Fibroblast of lung (primary cell): ENCODE data around the gene METTL16. TPM values are rescaled to one million over a fixed set of nuclear protein-coding genes. Genes with fewer than 3 reads are reported as not detected.

Experiments used
- DNase-seq, 2 donors: peaks; one replicate each; pipeline versions ENCODE4 v3.0.0 to v3.0.0-alpha.2; 2010; ENCODE audit warnings: low read depth in 2 of 2
- H2AFZ ChIP-seq: 2 replicates; pipeline ENCODE4 v1.5.1; 2012; ENCODE audit warnings: low read length, control low read depth, inconsistent platforms
- H3K27ac ChIP-seq: 2 replicates; pipeline ENCODE4 v1.5.1; 2011; ENCODE audit warnings: low read length, control low read depth; ENCODE audit not compliant: insufficient read depth
- H3K27me3 ChIP-seq: 2 replicates; pipeline ENCODE4 v1.5.1; 2011; ENCODE audit warnings: mild to moderate bottlenecking, low read length; ENCODE audit not compliant: control insufficient read depth, insufficient read depth
- H3K36me3 ChIP-seq: 2 replicates; pipeline ENCODE4 v1.5.1; 2011; ENCODE audit warnings: low read length; ENCODE audit not compliant: control insufficient read depth, insufficient read depth
- H3K4me1 ChIP-seq: 2 replicates; pipeline ENCODE4 v1.5.1; 2011; ENCODE audit warnings: low read length; ENCODE audit not compliant: control insufficient read depth, insufficient read depth; ENCODE audit errors: extremely low read depth
- H3K4me2 ChIP-seq: 2 replicates; pipeline ENCODE4 v1.5.1; 2011; ENCODE audit warnings: low read length, control low read depth; ENCODE audit not compliant: insufficient read depth; ENCODE audit errors: extremely low read depth
- H3K4me3 ChIP-seq, 4 experiments: fragments of 200-600 bp in 1 of 4; sonication (generic) in 1 of 4; replicated peaks in 1 of 4; 2 replicates each; pipeline ENCODE4 v1.5.1; 2011 to 2016; ENCODE audit warnings: low read length in 4 of 4, low read depth in 3 of 4, mild to moderate bottlenecking in 3 of 4, control low read depth in 2 of 4, inconsistent platforms in 1 of 4, mixed read lengths in 1 of 4; ENCODE audit not compliant: insufficient read depth in 1 of 4; ENCODE audit errors: control extremely low read depth in 1 of 4
- H3K79me2 ChIP-seq: 2 replicates; pipeline ENCODE4 v1.5.1; 2012; ENCODE audit warnings: mild to moderate bottlenecking, low read length, inconsistent platforms; ENCODE audit not compliant: control insufficient read depth, insufficient read depth
- H3K9ac ChIP-seq: 2 replicates; pipeline ENCODE4 v1.5.1; 2011; ENCODE audit warnings: mild to moderate bottlenecking, low read length, control low read depth; ENCODE audit not compliant: insufficient read depth
- H3K9me3 ChIP-seq: 2 replicates; pipeline ENCODE4 v1.5.1; 2012; ENCODE audit warnings: low read depth, low read length; ENCODE audit not compliant: control insufficient read depth, insufficient read depth
- H4K20me1 ChIP-seq: 2 replicates; pipeline ENCODE4 v1.5.1; 2011; ENCODE audit warnings: low read length; ENCODE audit not compliant: control insufficient read depth, insufficient read depth; ENCODE audit errors: extremely low read depth
- EZH2 ChIP-seq: IDR thresholded peaks from 2 replicates; pipeline ENCODE4 v1.5.1; 2012; ENCODE audit warnings: low read length, control low read depth, mild to moderate bottlenecking; ENCODE audit errors: missing control alignments
- polyA plus RNA-seq, 2 donors: library from polyadenylated mRNA; depleted of rRNA in 1 of 2; stranded (reverse) in 1 of 2; unstranded in 1 of 2; fragments of >200 nt; gene quantifications; 2 replicates each; pipeline ENCODE4 v1.2.1, GENCODE V29; 2011 to 2012; ENCODE audit warnings: missing spikeins in 1 of 2
- total RNA-seq: library from RNA; depleted of rRNA; stranded (reverse); fragments of >200 nt; gene quantifications from 2 replicates; pipeline ENCODE4 v1.2.1, GENCODE V29; 2014
- TF ChIP-seq, protein P1 (sequence below), 2 donors: IDR thresholded peaks in 1 of 2; conservative IDR thresholded peaks in 1 of 2; 1 replicate in 1 of 2; 2 replicates in 1 of 2; pipeline ENCODE4 v1.5.1; 2011 to 2012; ENCODE audit warnings: low read length in 2 of 2, control low read depth in 1 of 2, inconsistent platforms in 1 of 2, low read depth in 1 of 2, mild to moderate bottlenecking in 1 of 2

METTL16 gene
- total and polyA plus RNA-seq, 2 donors (not counting 1 experiment from before 2014, with no cell fraction given): 12.2 to 13.4 TPM

GRCh38 chr17:2405247-2405926 lies 106.3 kb downstream of the METTL16 start:
- peak; percentile 89 to 91 for DNase-seq
- no peak for TF ChIP-seq EZH2
- TF ChIP-seq, protein P1, sequence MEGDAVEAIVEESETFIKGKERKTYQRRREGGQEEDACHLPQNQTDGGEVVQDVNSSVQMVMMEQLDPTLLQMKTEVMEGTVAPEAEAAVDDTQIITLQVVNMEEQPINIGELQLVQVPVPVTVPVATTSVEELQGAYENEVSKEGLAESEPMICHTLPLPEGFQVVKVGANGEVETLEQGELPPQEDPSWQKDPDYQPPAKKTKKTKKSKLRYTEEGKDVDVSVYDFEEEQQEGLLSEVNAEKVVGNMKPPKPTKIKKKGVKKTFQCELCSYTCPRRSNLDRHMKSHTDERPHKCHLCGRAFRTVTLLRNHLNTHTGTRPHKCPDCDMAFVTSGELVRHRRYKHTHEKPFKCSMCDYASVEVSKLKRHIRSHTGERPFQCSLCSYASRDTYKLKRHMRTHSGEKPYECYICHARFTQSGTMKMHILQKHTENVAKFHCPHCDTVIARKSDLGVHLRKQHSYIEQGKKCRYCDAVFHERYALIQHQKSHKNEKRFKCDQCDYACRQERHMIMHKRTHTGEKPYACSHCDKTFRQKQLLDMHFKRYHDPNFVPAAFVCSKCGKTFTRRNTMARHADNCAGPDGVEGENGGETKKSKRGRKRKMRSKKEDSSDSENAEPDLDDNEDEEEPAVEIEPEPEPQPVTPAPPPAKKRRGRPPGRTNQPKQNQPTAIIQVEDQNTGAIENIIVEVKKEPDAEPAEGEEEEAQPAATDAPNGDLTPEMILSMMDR (conservative IDR thresholded peaks at IDR 0.05 in 1 of 2, IDR thresholded peaks at IDR 0.05 in 1 of 2; ENCODE audit: low read depth in 1 of 2, low read length in 2 of 2): no peak
- no peak overlapping the region for H3K9ac ChIP-seq
- H3K9me3 ChIP-seq: no peaks in the 10 kb centered on the region
- H3K4me3 ChIP-seq: no peak overlapping the region
- H4K20me1 ChIP-seq: no peaks in the 10 kb centered on the region
- peaks cover 39% of the 10 kb centered on the region for H3K4me1 ChIP-seq
- H3K27me3 ChIP-seq: no peaks in the 10 kb centered on the region
- H3K4me2 ChIP-seq: peak overlapping the region; percentile 60
- H3K27ac ChIP-seq: peak overlapping the region; percentile 90
- H2AFZ ChIP-seq: no peak overlapping the region
- no peaks in the 10 kb centered on the region for H3K79me2 ChIP-seq
- H3K36me3 ChIP-seq: no peaks in the 10 kb centered on the region

GRCh38 chr17:2403044-2403443 lies 108.6 kb downstream of the METTL16 start:
- H3K9me3 ChIP-seq: no peaks in the 10 kb centered on the region
- no peak overlapping the region for H3K4me2 ChIP-seq
- H3K9ac ChIP-seq: no peak overlapping the region
- TF ChIP-seq, protein P1 (conservative IDR thresholded peaks at IDR 0.05 in 1 of 2, IDR thresholded peaks at IDR 0.05 in 1 of 2; ENCODE audit: low read depth in 1 of 2, low read length in 2 of 2): no peak
- TF ChIP-seq EZH2: no peak
- H3K79me2 ChIP-seq: peaks cover 14% of the 10 kb centered on the region
- peaks cover 48% of the 10 kb centered on the region for H3K4me1 ChIP-seq
- no peaks in the 10 kb centered on the region for H4K20me1 ChIP-seq
- no peak overlapping the region for H3K4me3 ChIP-seq
- H2AFZ ChIP-seq: no peak overlapping the region
- no peaks in the 10 kb centered on the region for H3K27me3 ChIP-seq
- no peaks in the 10 kb centered on the region for H3K36me3 ChIP-seq
- no peak overlapping the region for H3K27ac ChIP-seq
- no peak for DNase-seq

DNA sequence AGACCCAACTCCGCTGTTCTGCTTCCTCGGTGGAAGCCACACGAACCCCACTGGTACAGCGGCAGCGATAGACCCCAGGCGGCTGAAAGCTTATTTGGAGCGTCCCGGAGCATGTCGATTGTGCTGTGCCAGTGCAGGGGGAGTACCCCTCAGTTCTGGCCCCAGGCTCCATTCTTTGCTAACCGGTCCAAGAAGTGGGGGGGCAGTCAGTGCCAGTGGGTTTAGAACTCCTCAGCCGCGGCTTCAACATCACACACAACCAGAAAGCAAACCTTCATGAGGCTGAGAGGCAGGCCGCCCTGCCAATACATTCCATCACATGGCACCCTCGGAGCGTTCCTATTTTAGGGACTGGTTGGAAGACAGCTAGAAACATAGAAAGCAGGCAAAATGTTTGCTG lies 109.1 kb downstream of the METTL16 start:
- Histone ChIP-seq H2AFZ (no peak overlapping the region), H3K4me3 (peak overlapping the region; percentile 32 to 48 (median 40)), H3K27ac (peak overlapping the region; percentile 81), H3K79me2 (peaks cover 19% of the 10 kb centered on the region), H3K4me1 (peaks cover 49% of the 10 kb centered on the region), H3K9ac (peak overlapping the region; percentile 56), H3K9me3 (no peaks in the 10 kb centered on the region), H3K4me2 (peak overlapping the region; percentile 82), H3K36me3 (no peaks in the 10 kb centered on the region), H4K20me1 (no peaks in the 10 kb centered on the region), H3K27me3 (no peaks in the 10 kb centered on the region)
- DNase-seq: no peak
- TF ChIP-seq, protein P1 (conservative IDR thresholded peaks at IDR 0.05 in 1 of 2, IDR thresholded peaks at IDR 0.05 in 1 of 2; ENCODE audit: low read depth in 1 of 2, low read length in 2 of 2): no peak
- no peak for TF ChIP-seq EZH2
